ENCODE results near the gene FOLR1. TPM values are rescaled to one million over a fixed set of nuclear protein-coding genes. Genes with fewer than 3 reads are reported as not detected.

The FOLR1 gene
- total and polyA plus RNA-seq, 2 of the 4 experiments (the other 2 are of a cell fraction): 0.24 TPM; not detected in 1

DNA sequence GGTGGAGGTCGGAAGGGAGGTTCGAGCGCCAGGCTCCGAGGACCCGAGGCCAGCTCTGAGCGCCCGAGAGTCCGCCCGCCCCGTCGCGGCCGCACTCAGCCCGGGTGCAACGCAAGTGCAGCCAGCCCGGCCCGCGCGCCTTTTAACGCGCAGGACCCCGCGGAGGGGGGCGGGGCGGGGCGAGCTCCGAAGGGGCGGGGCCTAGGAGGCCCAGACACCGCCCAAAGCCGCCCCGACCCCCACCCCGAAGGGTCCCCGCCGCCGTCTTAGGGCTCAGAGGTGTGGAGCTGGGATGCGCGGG, 52.1 kb downstream of the FOLR1 start, which contains the start of gene PHOX2A:
TSS of gene PHOX2A (minus strand) at position 117 of the 301 bp plus-strand sequence. CDS start 172 bp downstream, outside the sequence.
- H2AK9ac ChIP-seq (replicated peaks; ENCODE audit: low read depth, low read length, poor library complexity): no peak within 1 kb of the TSS
- no TSS peak for BruUV-seq (replicated peaks)
- no peaks in the 10 kb centered on the region for H3K36me3 ChIP-seq (ENCODE audit: control insufficient read depth, insufficient read depth, low read length)
- TF ChIP-seq MAFK (IDR thresholded peaks at IDR 0.05; ENCODE audit: low read depth, low read length) (no peak), NFE2L2 (IDR thresholded peaks at IDR 0.05; ENCODE audit: low read depth, low read length) (no peak), CEBPB (IDR thresholded peaks at IDR 0.05; ENCODE audit: low read depth, low read length) (no peak), MAZ (IDR thresholded peaks at IDR 0.05; ENCODE audit: borderline replicate concordance, low read depth, low read length) (no peak), ELK1 (IDR thresholded peaks at IDR 0.05; ENCODE audit: borderline replicate concordance, low read depth, low read length) (no peak), RAD21 (IDR thresholded peaks at IDR 0.05; ENCODE audit: low read length) (no peak), RCOR1 (IDR thresholded peaks at IDR 0.05; ENCODE audit: insufficient replicate concordance, low read length) (no peak), RFX5 (IDR thresholded peaks at IDR 0.05; ENCODE audit: low read depth, low read length) (no peak), FOS (IDR thresholded peaks at IDR 0.05; ENCODE audit: low read depth, low read length) (no peak), POLR2A (IDR thresholded peaks at IDR 0.05; ENCODE audit: low read depth, low read length) (no peak), BHLHE40 (IDR thresholded peaks at IDR 0.05; ENCODE audit: low read depth, low read length) (no peak), SMC3 (IDR thresholded peaks at IDR 0.05; ENCODE audit: low read depth, low read length) (no peak), MXI1 (IDR thresholded peaks at IDR 0.05; ENCODE audit: borderline replicate concordance, low read depth, low read length) (no peak), CHD1 (IDR thresholded peaks at IDR 0.05; ENCODE audit: low read depth, low read length) (no peak)
- TF ChIP-seq, protein P1, sequence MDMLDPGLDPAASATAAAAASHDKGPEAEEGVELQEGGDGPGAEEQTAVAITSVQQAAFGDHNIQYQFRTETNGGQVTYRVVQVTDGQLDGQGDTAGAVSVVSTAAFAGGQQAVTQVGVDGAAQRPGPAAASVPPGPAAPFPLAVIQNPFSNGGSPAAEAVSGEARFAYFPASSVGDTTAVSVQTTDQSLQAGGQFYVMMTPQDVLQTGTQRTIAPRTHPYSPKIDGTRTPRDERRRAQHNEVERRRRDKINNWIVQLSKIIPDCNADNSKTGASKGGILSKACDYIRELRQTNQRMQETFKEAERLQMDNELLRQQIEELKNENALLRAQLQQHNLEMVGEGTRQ (IDR thresholded peaks at IDR 0.05; ENCODE audit: low read depth, low read length): no peak
- TF ChIP-seq, protein P2, sequence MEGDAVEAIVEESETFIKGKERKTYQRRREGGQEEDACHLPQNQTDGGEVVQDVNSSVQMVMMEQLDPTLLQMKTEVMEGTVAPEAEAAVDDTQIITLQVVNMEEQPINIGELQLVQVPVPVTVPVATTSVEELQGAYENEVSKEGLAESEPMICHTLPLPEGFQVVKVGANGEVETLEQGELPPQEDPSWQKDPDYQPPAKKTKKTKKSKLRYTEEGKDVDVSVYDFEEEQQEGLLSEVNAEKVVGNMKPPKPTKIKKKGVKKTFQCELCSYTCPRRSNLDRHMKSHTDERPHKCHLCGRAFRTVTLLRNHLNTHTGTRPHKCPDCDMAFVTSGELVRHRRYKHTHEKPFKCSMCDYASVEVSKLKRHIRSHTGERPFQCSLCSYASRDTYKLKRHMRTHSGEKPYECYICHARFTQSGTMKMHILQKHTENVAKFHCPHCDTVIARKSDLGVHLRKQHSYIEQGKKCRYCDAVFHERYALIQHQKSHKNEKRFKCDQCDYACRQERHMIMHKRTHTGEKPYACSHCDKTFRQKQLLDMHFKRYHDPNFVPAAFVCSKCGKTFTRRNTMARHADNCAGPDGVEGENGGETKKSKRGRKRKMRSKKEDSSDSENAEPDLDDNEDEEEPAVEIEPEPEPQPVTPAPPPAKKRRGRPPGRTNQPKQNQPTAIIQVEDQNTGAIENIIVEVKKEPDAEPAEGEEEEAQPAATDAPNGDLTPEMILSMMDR (conservative IDR thresholded peaks at IDR 0.05; ENCODE audit: low read depth, low read length): no peak
- 5% methylated on average over 20 of the region's 37 CpGs; no CpG with 5 or more reads in 1 of the 2 experiments for WGBS, 2 experiments (ENCODE audit: extremely low coverage in 2 of 2, insufficient read length in 1 of 2)
- peaks cover 2% of the 10 kb centered on the region; the same call in 1 of the 2 replicates for H3K4me1 ChIP-seq (ENCODE audit: control insufficient read depth, insufficient read depth, low read length)
- H3K9me1 ChIP-seq (ENCODE audit: insufficient read depth, low read length): no peaks in the 10 kb centered on the region
- ATAC-seq (ENCODE audit: low read depth) (no peak), DNase-seq (no peak)
- H2BK20ac ChIP-seq (ENCODE audit: low read depth, low read length): no peak within 1 kb of the TSS
- ChIA-PET POLR2A (ENCODE audit: unreplicated experiment) (no interaction called here), CTCF (no interaction called here)
- H3K79me1 ChIP-seq (ENCODE audit: low read depth in 1 of 2, low read length in 2 of 2): no peaks in the 10 kb centered on the region
- H2AFZ ChIP-seq (replicated peaks; ENCODE audit: low read length, poor library complexity): peak within 1 kb of the TSS; percentile 65
- no peak within 1 kb of the TSS; the same call in 1 of the 2 replicates for H3K4me2 ChIP-seq (ENCODE audit: low read depth, low read length)
- no peak within 1 kb of the TSS for H4K8ac ChIP-seq (ENCODE audit: low read depth in 2 of 2, low read length in 2 of 2)
- no peak within 1 kb of the TSS for H3K18ac ChIP-seq (ENCODE audit: low read depth, low read length)
- no peak within 1 kb of the TSS for H3K9ac ChIP-seq (ENCODE audit: low read depth, low read length)
- peaks cover 5% of the 10 kb centered on the region; the same call in 1 of the 2 replicates for H4K20me1 ChIP-seq (ENCODE audit: insufficient read depth, low read length)
- no peak within 1 kb of the TSS for H2BK15ac ChIP-seq (ENCODE audit: low read depth, low read length)
- H3K56ac ChIP-seq (ENCODE audit: extremely low read depth, insufficient read depth, low read length): no peak within 1 kb of the TSS
- H2BK5ac ChIP-seq (ENCODE audit: low read depth, low read length, poor library complexity, severe bottlenecking): no peak within 1 kb of the TSS
- intact Hi-C loops (cut with micrococcal nuclease) (no loop called here), in situ Hi-C loops (cut with MboI; ENCODE audit: low sequenced_read_pairs) (no loop called here), dilution Hi-C loops (cut with HindIII; ENCODE audit: low sequenced_read_pairs, unreplicated experiment) (no loop called here)
- no peak within 1 kb of the TSS for H2AK5ac ChIP-seq (ENCODE audit: low read depth, low read length)
- no peak within 1 kb of the TSS for H3K23ac ChIP-seq (ENCODE audit: low read depth, low read length)
- H3K4me3 ChIP-seq (ENCODE audit: insufficient read depth, low read depth, low read length): 0 out of 2 replicates have a peak within 1 kb of the TSS, but pooled peaks have one; percentile 20
- H3K9me3 ChIP-seq (ENCODE audit: control insufficient read depth, insufficient read depth, low read length): peaks cover 7% of the 10 kb centered on the region
- no peak within 1 kb of the TSS for H4K5ac ChIP-seq (ENCODE audit: low read depth, low read length)
- H3K14ac ChIP-seq (replicated peaks; ENCODE audit: low read depth, low read length): no peak within 1 kb of the TSS
- no peak within 1 kb of the TSS for H4K91ac ChIP-seq (ENCODE audit: insufficient read depth, low read depth, low read length)
- no peak within 1 kb of the TSS for H3K4ac ChIP-seq (ENCODE audit: low read depth, low read length)
- H3K27ac ChIP-seq (ENCODE audit: insufficient read depth, low read length): no peak within 1 kb of the TSS
- no peak within 1 kb of the TSS for H2BK120ac ChIP-seq (ENCODE audit: low read depth, low read length)
- peaks cover 80% of the 10 kb centered on the region for H3K27me3 ChIP-seq (ENCODE audit: control insufficient read depth, insufficient read depth, low read length)

All from IMR-90 (cell line).